DOHH2 (cell line): Measurements from ENCODE around the gene COLEC12.

Source experiments
- EZH2phosphoT487 ChIP-seq: fragments of 200-600 bp; sonication (generic); IDR thresholded peaks from 2 replicates; pipeline ENCODE4 v1.6.1; 2017; ENCODE audit warnings: borderline replicate concordance, mild to moderate bottlenecking, antibody characterized with exemption, low read length, moderate library complexity, mixed read lengths
- TF ChIP-seq, protein P1 (sequence below): fragments of 200-600 bp; sonication (generic); IDR thresholded peaks from one replicate; pipeline ENCODE4 v1.5.1; 2014; ENCODE audit warnings: antibody characterized with exemption, mild to moderate bottlenecking, low read depth, low read length; ENCODE audit not compliant: poor library complexity, severe bottlenecking

DNA sequence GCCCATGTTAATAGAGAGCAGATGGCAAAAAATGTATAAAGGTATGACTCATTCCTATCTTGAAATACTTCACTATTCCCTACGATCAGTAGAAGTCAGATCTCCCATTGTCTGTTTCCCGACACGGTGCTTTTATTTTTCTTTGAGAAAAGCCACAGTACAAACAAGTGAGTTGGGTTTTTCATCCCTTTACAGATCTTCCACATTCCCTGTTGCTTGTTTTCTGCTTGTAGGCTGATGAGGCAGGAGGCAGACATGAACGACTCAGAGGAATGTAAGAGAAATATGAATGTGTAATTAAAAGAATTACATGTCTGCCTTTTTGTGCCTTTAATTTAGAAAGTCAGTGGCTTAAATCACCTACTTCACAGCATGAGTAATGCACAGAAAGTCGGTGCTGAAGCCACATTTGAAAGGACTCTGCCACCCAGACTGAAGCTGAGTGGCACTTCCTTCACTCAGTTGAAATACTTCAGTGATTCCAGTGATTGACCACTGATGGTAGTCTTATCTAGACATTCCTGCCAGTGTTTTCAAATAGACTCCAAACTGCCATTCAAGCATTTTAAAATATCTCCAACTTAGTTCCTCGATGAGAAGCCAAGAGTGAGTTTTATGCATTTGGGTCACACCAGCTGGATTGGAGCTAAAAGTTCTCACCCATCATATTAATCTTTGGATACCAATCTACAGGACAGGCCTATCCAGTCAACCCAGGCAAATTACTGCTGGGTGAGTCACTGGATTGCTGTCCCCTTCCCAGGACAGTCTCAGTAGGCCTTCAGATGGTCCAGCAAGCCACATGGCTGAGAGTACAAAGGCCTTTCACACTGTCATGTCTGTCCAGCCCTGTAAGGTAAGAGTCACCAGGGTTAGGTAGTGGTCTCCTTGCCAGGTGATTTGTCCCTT lies 79.0 kb downstream of the COLEC12 start:
- TF ChIP-seq, protein P1, sequence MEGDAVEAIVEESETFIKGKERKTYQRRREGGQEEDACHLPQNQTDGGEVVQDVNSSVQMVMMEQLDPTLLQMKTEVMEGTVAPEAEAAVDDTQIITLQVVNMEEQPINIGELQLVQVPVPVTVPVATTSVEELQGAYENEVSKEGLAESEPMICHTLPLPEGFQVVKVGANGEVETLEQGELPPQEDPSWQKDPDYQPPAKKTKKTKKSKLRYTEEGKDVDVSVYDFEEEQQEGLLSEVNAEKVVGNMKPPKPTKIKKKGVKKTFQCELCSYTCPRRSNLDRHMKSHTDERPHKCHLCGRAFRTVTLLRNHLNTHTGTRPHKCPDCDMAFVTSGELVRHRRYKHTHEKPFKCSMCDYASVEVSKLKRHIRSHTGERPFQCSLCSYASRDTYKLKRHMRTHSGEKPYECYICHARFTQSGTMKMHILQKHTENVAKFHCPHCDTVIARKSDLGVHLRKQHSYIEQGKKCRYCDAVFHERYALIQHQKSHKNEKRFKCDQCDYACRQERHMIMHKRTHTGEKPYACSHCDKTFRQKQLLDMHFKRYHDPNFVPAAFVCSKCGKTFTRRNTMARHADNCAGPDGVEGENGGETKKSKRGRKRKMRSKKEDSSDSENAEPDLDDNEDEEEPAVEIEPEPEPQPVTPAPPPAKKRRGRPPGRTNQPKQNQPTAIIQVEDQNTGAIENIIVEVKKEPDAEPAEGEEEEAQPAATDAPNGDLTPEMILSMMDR: no peak
- TF ChIP-seq EZH2phosphoT487: no peak
